Adrenal gland (tissue), 12 donors: ENCODE data around the gene SMG6. TPM values are rescaled to one million over a fixed set of nuclear protein-coding genes. Genes with fewer than 3 reads are reported as not detected.

Experiments used
- DNase-seq, 7 donors: peaks; one replicate each; pipeline ENCODE4 v3.0.0-alpha.2; 2019 to 2020
- H3K27ac ChIP-seq, 5 donors: fragments of 200-600 bp; sonication (generic) in 4 of 5; 1 replicate in 3 of 5; 2 replicates in 2 of 5; pipeline versions ENCODE4 v1.5.1 to v1.8.0; 2016 to 2020; ENCODE audit warnings: mild to moderate bottlenecking in 1 of 5
- H3K27me3 ChIP-seq: fragments of 200-600 bp; 2 replicates; pipeline ENCODE4 v1.8.0; 2021
- H3K36me3 ChIP-seq, 2 donors: fragments of 200-600 bp; replicated peaks in 1 of 2; 1 replicate in 1 of 2; 2 replicates in 1 of 2; pipeline versions ENCODE4 v1.5.1 to v1.8.0; 2018 to 2022
- H3K4me1 ChIP-seq, 2 donors: fragments of 200-600 bp; replicated peaks in 1 of 2; 1 replicate in 1 of 2; 2 replicates in 1 of 2; pipeline versions ENCODE4 v1.5.1 to v1.8.0; 2018 to 2021
- H3K4me3 ChIP-seq, 4 donors: fragments of 200-600 bp; sonication (generic) in 3 of 4; one replicate each; pipeline ENCODE4 v1.5.1; 2016 to 2018
- H3K9me3 ChIP-seq, 3 donors: fragments of 200-600 bp; sonication (generic) in 1 of 3; replicated peaks in 1 of 3; 1 replicate in 2 of 3; 2 replicates in 1 of 3; pipeline versions ENCODE4 v1.5.1 to v1.8.0; 2016 to 2021
- CTCF ChIP-seq, 6 experiments: fragments of 450-650 bp in 4 of 6; fragments of 200-600 bp in 2 of 6; sonication (generic) in 1 of 6; IDR thresholded peaks; 1 replicate in 5 of 6; 2 replicates in 1 of 6; pipeline versions ENCODE4 v1.5.1 to v1.8.0; 2016 to 2021; ENCODE audit warnings: antibody characterized with exemption in 6 of 6, mild to moderate bottlenecking in 2 of 6, moderate library complexity in 1 of 6
- POLR2A ChIP-seq, 2 donors: fragments of 450-650 bp; IDR thresholded peaks; one replicate each; pipeline ENCODE4 v1.6.1; 2017; ENCODE audit warnings: antibody characterized with exemption in 2 of 2, mild to moderate bottlenecking in 2 of 2, moderate library complexity in 1 of 2
- WGBS, 4 donors: extraction: QIAGEN DNeasy Blood & Tissue Kit in 2 of 4; methylation state at CpG; one replicate each; pipeline versions ENCODE4 v1.1.5 to v1.1.7; 2013 to 2017; 5-methylcytosine and 5-hydroxymethylcytosine counted together
- intact Hi-C, 2 donors: fragments of 100-400 bp; cut with DNase I; formaldehyde crosslinking; loops; one replicate each; pipeline versions ENCODE4 v1.14.1 to v1.15.0; 2022 to 2023
- polyA plus RNA-seq, 3 donors: library from polyadenylated mRNA; stranded (reverse); fragments of 200-250 nt in 2 of 3; fragments of 350-450 nt in 1 of 3; fragmentation: Illumina TruSeq in 1 of 3; extraction: RNeasy Lipid Tissue Mini Kit (QIAGEN cat#74804) in 1 of 3; gene quantifications; one replicate each; pipeline ENCODE4 v1.2.3, GENCODE V29; 2013 to 2014
- total RNA-seq, 9 donors: library from RNA; depleted of rRNA in 4 of 9; stranded (reverse); fragments of >200 nt in 4 of 9; fragments of 120-200 nt in 1 of 9; fragmentation: NEBNext Ultra II Directional in 1 of 9; extraction: Animal tissue kit (Norgen Biotek cat#: 25700) in 1 of 9; gene quantifications; one replicate each; pipeline versions ENCODE4 v1.1.0 to v1.2.4, GENCODE V29; 2013 to 2023
- donor health status: healthy with polysubstance abuse.
- donor health status: Bipolar disorder and iron deficiency.
- donor health status: DM: yes; HTN: yes; CAD: no.
- donor health status: DM: no; HTN: no; CAD: no.
- donor health status: DM: no; HTN: no; CAD: no.
- donor health status: DM: yes; HTN: yes; CAD: no.

SMG6 gene
- total and polyA plus RNA-seq, 12 donors = 15.9 to 85.1 (median 44.0) TPM

GRCh38 chr17:2215616-2216364 is 87.8 kb downstream of the SMG6 start:
- Histone ChIP-seq H3K9me3 (no peaks in the 10 kb centered on the region), H3K4me3 (peak overlapping the region in 1 of 4 donors; percentile 14), H3K36me3 (no peaks in the 10 kb centered on the region), H3K27ac (peak overlapping the region; percentile 52 to 96 (median 94)), H3K27me3 (no peaks in the 10 kb centered on the region), H3K4me1 (peaks cover 37 to 52% of the 10 kb centered on the region in 2 donors)
- intact Hi-C loops = no loop called here
- TF ChIP-seq CTCF (IDR thresholded peaks at IDR 0.05) (no peak), POLR2A (IDR thresholded peaks at IDR 0.05) (peak in 1 of 2 donors; percentile 35)
- WGBS, 4 donors = 28 to 36% (median 32%) methylated on average over 18 of the region's 18 CpGs
- DNase-seq = peak; percentile 47 to 85 (median 59)

DNA sequence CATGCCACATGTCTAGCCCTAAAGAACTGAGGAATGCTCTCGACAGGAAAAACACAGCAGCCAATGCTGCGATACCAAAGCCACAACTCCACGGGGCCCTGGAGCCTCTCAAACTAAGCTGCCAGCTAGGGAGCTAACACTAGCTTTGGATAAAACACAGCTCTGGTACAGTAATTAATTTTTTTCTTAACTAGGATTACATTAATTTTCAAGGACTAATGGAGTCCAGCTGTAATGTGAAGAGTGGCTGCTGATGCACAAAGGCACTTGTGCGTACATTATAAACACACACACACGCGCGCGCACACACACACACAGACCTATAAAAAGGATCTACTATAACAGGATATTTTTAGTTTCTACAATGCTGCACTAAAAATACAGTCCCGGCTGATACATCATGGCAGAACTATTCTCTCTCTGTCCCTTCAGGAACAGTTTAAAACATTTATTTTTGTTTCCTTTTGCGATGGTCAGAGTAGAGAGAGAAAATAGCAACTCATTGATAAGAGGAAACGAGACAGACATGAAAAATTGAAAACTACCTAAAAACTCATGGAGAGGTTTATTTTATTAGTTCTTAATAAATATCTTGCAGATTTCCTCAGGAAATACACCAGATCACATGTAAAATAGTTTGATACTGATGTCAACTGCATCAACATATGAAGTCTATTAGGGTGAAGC is 88.5 kb downstream of the SMG6 start:
- Histone ChIP-seq H3K27ac (peak overlapping the region; percentile 52 to 96 (median 94)), H3K4me1 (peaks cover 37 to 52% of the 10 kb centered on the region in 2 donors), H3K4me3 (peak overlapping the region in 1 of 4 donors; percentile 14), H3K27me3 (no peaks in the 10 kb centered on the region), H3K9me3 (no peaks in the 10 kb centered on the region), H3K36me3 (no peaks in the 10 kb centered on the region)
- peak in 2 of 7 donors; percentile 32 to 66 for DNase-seq
- TF ChIP-seq CTCF (IDR thresholded peaks at IDR 0.05) (no peak), POLR2A (IDR thresholded peaks at IDR 0.05) (no peak)
- WGBS, 4 donors = 35 to 48% (median 36%) methylated on average over 11 of the region's 11 CpGs
- intact Hi-C loops = no loop called here

DNA sequence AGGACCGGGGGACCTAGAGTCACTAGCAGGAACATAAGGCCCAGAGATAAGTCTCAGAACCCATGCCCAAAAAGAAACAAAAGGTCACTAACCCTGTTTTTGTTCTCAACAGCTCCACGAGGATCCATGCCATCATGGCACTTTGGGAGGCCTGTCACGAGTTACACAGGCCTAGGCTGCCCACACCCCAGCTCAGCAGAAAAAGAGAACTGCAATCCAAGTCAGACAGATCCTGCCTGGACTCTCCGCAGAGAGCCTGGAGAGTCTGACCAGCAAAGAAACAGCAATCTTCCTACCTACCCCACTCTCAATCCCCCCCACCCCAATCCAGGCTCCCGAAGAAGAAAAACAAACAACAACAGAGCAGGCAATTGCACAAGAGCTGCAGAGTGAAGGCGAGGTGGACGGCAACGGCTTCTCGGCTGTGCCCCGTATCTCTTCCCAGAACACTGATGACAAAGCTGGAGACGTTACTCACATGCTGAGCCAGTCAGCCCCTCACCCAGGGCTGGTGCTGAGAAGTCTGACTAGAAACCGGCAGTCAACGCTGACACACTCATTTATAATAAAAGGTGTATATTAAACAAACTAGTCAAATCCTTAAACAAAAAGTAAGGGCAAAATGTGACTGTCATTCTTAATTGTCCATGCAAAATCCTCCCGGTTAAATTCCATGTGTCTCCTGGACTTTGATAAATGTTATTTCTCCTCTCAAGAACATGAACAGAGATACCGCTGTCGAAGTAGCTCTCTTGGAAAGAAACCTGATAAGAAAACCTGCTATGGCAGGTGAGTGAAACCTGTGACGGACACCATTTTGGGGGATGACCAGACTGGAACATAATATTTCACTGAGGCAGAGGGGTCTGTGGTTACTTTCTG is 89.3 kb downstream of the SMG6 start:
- DNase-seq = peak; percentile 59 to 93 (median 87)
- Histone ChIP-seq H3K4me3 (no peak overlapping the region), H3K36me3 (no peaks in the 10 kb centered on the region), H3K27ac (peak overlapping the region; percentile 52 to 96 (median 94)), H3K4me1 (peaks cover 37 to 52% of the 10 kb centered on the region in 2 donors), H3K27me3 (no peaks in the 10 kb centered on the region), H3K9me3 (no peaks in the 10 kb centered on the region)
- TF ChIP-seq CTCF (IDR thresholded peaks at IDR 0.05) (no peak), POLR2A (IDR thresholded peaks at IDR 0.05) (peak in 1 of 2 donors; percentile 68)
- 14 to 23% (median 20%) methylated on average over 17 of the region's 17 CpGs for WGBS, 4 donors
- intact Hi-C loops = no loop called here
